ENCODE data around the gene RPS17.

RPS17 gene
- long read RNA-seq, donor 1, transcript RPS17-204 (2 exons, 760 nt): minor isoform, 10 of 1,353 reads
- long read RNA-seq, donor 1, transcript RPS17-209 (4 exons, 1,909 nt): minor isoform, 7 of 1,353 reads
- long read RNA-seq, donor 1, transcript RPS17-203 (2 exons, 580 nt): minor isoform, 14 of 1,353 reads
- long read RNA-seq, donor 1, transcript RPS17-210 (5 exons, 488 nt): major isoform, 1,287 of 1,353 reads
- long read RNA-seq, donor 1, partial matches to known transcripts: 18 of 1,353 reads
- long read RNA-seq, donor 1, other reads (novel, unspliced or antisense): 12 of 1,353 reads
- long read RNA-seq, donor 2, transcript RPS17-203 (2 exons, 580 nt): minor isoform, 7 of 661 reads
- long read RNA-seq, donor 2, transcript RPS17-204 (2 exons, 760 nt): minor isoform, 10 of 661 reads
- long read RNA-seq, donor 2, transcript RPS17-210 (5 exons, 488 nt): major isoform, 607 of 661 reads
- long read RNA-seq, donor 2, transcript RPS17-209 (4 exons, 1,909 nt): minor isoform, 6 of 661 reads
- long read RNA-seq, donor 2, partial matches to known transcripts: 26 of 661 reads
- long read RNA-seq, donor 2, other reads (novel, unspliced or antisense): 0 of 661 reads
- long read RNA-seq, donor 3, transcript RPS17-210 (5 exons, 488 nt): major isoform, 327 of 338 reads
- long read RNA-seq, donor 3, partial matches to known transcripts: 0 of 338 reads
- long read RNA-seq, donor 3, other reads (novel, unspliced or antisense): 0 of 338 reads
- long read RNA-seq, donor 4, transcript RPS17-209 (4 exons, 1,909 nt): minor isoform, 10 of 689 reads
- long read RNA-seq, donor 4, transcript RPS17-210 (5 exons, 488 nt): major isoform, 647 of 689 reads
- long read RNA-seq, donor 4, transcript RPS17-204 (2 exons, 760 nt): minor isoform, 10 of 689 reads
- long read RNA-seq, donor 4, partial matches to known transcripts: 18 of 689 reads
- long read RNA-seq, donor 4, other reads (novel, unspliced or antisense): 0 of 689 reads
- long read RNA-seq, donor 5, transcript RPS17-203 (2 exons, 580 nt): minor isoform, 6 of 1,033 reads
- long read RNA-seq, donor 5, transcript RPS17-206 (3 exons, 1,877 nt): minor isoform, 5 of 1,033 reads
- long read RNA-seq, donor 5, transcript RPS17-210 (5 exons, 488 nt): major isoform, 992 of 1,033 reads
- long read RNA-seq, donor 5, transcript RPS17-209 (4 exons, 1,909 nt): minor isoform, 10 of 1,033 reads
- long read RNA-seq, donor 5, partial matches to known transcripts: 18 of 1,033 reads
- long read RNA-seq, donor 5, other reads (novel, unspliced or antisense): 0 of 1,033 reads
- long read RNA-seq, donor 6, transcript RPS17-210 (5 exons, 488 nt): major isoform, 523 of 562 reads
- long read RNA-seq, donor 6, transcript RPS17-203 (2 exons, 580 nt): minor isoform, 8 of 562 reads
- long read RNA-seq, donor 6, transcript RPS17-204 (2 exons, 760 nt): minor isoform, 8 of 562 reads
- long read RNA-seq, donor 6, partial matches to known transcripts: 15 of 562 reads
- long read RNA-seq, donor 6, other reads (novel, unspliced or antisense): 0 of 562 reads
- long read RNA-seq, donor 7: 0 reads
- long read RNA-seq, donor 8, transcript RPS17-203 (2 exons, 580 nt): minor isoform, 6 of 641 reads
- long read RNA-seq, donor 8, transcript RPS17-210 (5 exons, 488 nt): major isoform, 607 of 641 reads
- long read RNA-seq, donor 8, partial matches to known transcripts: 15 of 641 reads
- long read RNA-seq, donor 8, other reads (novel, unspliced or antisense): 6 of 641 reads

- DNase-seq: peak; percentile 96
Observed at GRCh38 chr15:82540055-82540983, at the start of gene RPS17. Gene RPS17, minus strand, starts transcription at chr15:82540457. Its CDS starts 29 bp downstream, at chr15:82540428.

GRCh38 chr15:82587805-82588204, 47.5 kb upstream of the RPS17 start:
- no peak for DNase-seq

- no peak for DNase-seq
Observed at GRCh38 chr15:82585072-82585471, 44.8 kb upstream of the RPS17 start.

GRCh38 chr15:82580713-82581112, 40.5 kb upstream of the RPS17 start:
- no peak for DNase-seq

GRCh38 chr15:82575335-82575734, 35.1 kb upstream of the RPS17 start:
- no peak for DNase-seq

DNA sequence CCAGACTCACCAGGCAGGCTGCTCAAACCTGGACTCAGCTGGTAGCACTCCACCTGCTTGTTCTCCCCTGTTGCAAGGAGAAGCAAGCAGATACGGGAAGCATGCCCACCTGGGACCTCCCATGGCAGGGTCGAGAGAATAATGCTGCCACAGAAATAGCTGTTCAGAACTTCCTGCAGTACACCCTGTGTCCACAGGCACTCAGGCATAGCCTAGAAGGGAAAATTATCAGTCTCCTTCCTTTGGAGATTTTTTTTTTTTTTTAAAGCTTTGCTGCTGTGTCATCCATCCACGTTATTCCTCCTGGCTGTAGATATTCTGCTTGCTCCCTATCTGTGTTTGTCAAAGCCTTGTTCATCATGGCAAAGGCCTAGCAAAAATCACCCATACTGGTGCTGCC, 32.7 kb upstream of the RPS17 start:
- no peak for DNase-seq

- DNase-seq: peak; percentile 6
Observed at GRCh38 chr15:82572311-82572710, 32.1 kb upstream of the RPS17 start.

- DNase-seq: peak; percentile 47
Observed at GRCh38 chr15:82571722-82572222, 31.5 kb upstream of the RPS17 start.

DNA sequence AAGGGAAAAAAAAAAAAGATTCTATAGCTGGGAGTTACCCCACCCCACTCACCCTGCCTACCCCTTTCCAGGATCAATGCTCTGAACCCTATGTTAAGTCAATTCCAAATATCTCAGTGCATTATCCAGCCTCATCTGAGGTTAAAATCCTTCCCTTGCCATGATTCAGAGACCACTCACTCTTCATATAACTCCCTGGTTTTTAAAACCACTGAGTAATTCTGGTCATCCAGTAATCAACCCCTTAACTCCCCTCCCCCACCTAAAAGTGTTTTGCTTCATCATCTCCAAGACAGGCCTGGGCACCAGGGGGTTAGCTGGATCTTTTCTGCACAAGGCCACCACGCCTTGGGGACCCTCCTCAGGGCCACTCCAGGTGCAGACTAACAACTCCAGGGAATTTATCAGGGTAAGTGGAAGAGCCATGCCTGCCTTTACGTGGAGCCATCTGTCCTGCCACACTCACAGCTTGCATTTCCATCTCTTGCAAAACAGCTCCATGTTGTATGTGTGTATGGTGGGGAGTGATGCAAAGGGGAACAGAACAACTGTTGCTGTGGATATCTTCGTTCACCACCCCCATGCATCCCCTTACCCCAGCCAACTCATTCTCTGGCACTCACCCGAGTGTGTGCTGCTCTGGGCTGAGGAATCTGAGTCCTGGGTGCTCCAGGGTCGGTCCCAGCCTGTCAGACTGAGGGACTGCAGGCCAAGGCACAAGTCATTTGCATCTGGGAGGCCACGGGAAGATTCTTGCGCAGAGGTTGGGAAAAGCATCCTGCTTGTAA, 30.7 kb upstream of the RPS17 start:
- DNase-seq: peak; percentile 3

GRCh38 chr15:82569834-82570233, 29.6 kb upstream of the RPS17 start:
- no peak for DNase-seq

DNA sequence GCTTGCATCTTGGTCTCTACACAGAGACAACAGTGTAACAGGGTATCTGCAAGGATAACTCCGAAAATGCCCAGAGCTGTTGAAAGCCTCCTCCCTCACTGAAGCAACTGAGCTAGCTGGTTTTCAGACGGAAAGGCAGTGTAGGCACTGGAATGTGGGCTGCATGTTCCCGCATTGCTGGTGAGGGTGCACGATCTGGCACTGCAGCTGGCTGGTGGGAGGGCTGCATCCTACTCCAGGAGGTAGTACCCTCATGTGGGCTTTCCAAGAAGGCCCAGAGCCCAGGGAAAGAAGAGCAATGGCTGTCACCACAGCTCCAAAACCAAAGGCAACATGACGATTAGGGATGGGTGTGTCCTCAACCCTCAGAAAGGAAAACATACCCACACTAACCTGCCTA, 28.7 kb upstream of the RPS17 start:
- DNase-seq: no peak

GRCh38 chr15:82567661-82568060, 27.4 kb upstream of the RPS17 start:
- DNase-seq: no peak

- DNase-seq: no peak
Observed at GRCh38 chr15:82566690-82567089, 26.4 kb upstream of the RPS17 start.

- DNase-seq: no peak
Observed at GRCh38 chr15:82558502-82558901, 18.2 kb upstream of the RPS17 start.

DNA sequence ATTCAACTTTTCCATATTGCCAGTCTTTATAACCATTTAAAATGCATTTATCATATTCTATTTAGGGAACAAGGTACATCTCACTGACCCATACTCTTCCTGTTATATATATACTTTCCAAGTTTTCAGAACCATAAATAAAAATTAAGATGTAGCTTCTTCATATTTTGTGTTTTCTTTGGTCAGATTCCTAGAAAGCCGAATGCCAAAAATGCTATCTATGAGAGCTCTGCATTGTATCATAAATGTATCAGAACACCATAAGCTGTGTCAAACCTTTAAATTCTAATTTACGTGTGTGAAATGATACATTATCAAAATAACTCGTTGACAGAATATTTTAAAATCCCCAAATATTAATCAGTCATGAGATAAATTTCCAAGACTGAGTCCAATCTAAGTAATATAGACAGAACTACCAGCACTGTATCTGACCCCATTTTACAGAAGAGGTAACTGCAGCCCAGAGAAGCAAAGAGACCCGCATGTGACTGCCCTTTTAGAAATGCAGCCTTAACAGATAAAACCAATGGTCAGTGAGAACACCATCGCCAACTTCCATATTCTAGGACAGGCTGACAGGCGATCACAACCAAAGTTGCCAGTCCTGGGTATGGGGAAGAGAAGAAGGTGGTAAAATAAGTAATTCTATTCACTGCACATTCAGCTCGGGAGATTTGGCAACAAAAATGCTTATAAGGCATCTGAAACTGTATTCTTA, 16.2 kb upstream of the RPS17 start:
- DNase-seq: no peak

- DNase-seq: no peak
Observed at GRCh38 chr15:82554849-82555248, 14.6 kb upstream of the RPS17 start.

DNA sequence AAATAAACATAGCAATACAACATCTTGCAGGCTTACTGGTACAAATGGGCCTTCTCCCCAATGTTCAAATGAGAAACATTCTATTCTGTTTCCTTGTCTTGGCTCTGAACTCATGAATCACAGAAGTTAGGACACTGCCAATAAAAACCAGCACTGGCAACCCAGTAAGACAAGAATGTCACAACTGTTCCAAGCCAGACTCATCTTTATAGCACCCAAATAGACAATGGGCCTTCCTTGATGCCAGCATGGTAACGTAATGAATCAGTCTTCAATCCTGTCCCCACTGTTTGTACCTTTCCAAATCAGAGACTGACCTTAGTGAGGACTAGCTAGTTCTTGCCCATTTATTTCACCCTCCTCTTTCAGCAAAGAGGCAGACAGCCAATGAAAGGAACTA, 14.1 kb upstream of the RPS17 start:
- DNase-seq: no peak

- no peak for DNase-seq
Observed at GRCh38 chr15:82553846-82554245, 13.6 kb upstream of the RPS17 start.

DNA sequence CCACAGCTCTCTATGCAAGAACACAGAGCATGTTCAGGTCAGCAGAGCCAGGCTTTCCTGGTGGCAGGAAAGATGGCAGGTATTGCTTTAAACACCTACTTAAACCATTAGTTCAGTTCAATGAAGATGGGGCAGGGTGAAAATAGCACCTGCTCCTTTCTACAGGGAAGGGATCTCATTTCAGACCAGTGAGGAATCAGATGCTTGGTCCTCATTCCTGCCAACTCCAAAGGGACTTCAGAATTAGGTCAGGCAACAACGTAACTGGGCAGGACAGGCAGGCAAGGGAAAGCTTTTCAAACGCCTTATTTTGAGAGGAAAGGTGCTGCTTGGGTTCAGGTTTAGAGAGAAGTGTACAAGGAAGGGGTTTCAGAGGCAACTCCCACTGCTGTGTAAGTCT, 12.6 kb upstream of the RPS17 start:
- DNase-seq: no peak

All from right kidney (tissue), 9 donors.